GM12878 (cell line): ENCODE measurements around the gene HS6ST1. TPM values are rescaled to one million over a fixed set of nuclear protein-coding genes. Genes with fewer than 3 reads are reported as not detected.

Experiments used
- ATAC-seq: fragments of 200-7000 bp; cut with Tn5 transposase; 3 replicates; pipeline ENCODE4 v1.9.1; 2020; ENCODE audit warnings: mild to moderate bottlenecking, moderate library complexity
- BruUV-seq: library from RNA; stranded (reverse); fragments of 400-500 nt; replicated peaks from 2 replicates; lab custom pipeline; 2021; lab: Mats Ljungman, UMichigan
- CTCF ChIA-PET: fragments of 300-600 bp; sonication (Branson Sonifier 250); formaldehyde crosslinking; extraction: SDS; loops from one replicate; lab custom pipeline; 2021; ENCODE audit warnings: inconsistent platforms; lab: Yijun Ruan, JAX
- POLR2A ChIA-PET: fragments of 350-600 bp; formaldehyde crosslinking; extraction: SDS; loops from one replicate; lab custom pipeline; 2021; ENCODE audit warnings: inconsistent platforms; lab: Charles Lee
- RAD21 ChIA-PET: fragments of 300-600 bp; sonication (Branson Sonifier 250); formaldehyde crosslinking; loops from one replicate; lab custom pipeline; 2023; ENCODE audit warnings: antibody characterized with exemption; ENCODE audit not compliant: unreplicated experiment; lab: Charles Lee
- SMC1A ChIA-PET: fragments of 300-600 bp; sonication (Branson Sonifier 250); formaldehyde crosslinking; loops from one replicate; lab custom pipeline; 2023; ENCODE audit not compliant: unreplicated experiment, uncharacterized antibody; lab: Charles Lee
- DNase-seq: peaks from one replicate; pipeline ENCODE4 v3.0.0-alpha.2; 2011; ENCODE audit warnings: low read depth, low spot score
- FAIRE-seq: peaks from 3 replicates; lab custom pipeline; 2011; peaks lifted over from hg19 to GRCh38; lab: Jason Lieb, UNC
- H2AFZ ChIP-seq: 2 replicates; pipeline ENCODE4 v1.6.0; 2011; ENCODE audit warnings: low read depth, low read length, control low read depth; ENCODE audit not compliant: control insufficient read depth
- H3K27ac ChIP-seq: 2 replicates; pipeline ENCODE4 v1.5.1; 2011; ENCODE audit warnings: control low read depth; ENCODE audit not compliant: control insufficient read depth, insufficient read depth
- H3K27me3 ChIP-seq, 2 experiments: replicated peaks in 1 of 2; 2 replicates each; pipeline versions ENCODE4 v1.6.0 to v1.6.1; 2011; ENCODE audit warnings: low read length in 1 of 2; ENCODE audit not compliant: control insufficient read depth in 2 of 2, insufficient read depth in 2 of 2
- H3K36me3 ChIP-seq, 2 experiments: 2 replicates each; pipeline ENCODE4 v1.5.1; 2011; ENCODE audit warnings: low read length in 1 of 2; ENCODE audit not compliant: control insufficient read depth in 2 of 2, insufficient read depth in 2 of 2
- H3K4me1 ChIP-seq: 2 replicates; pipeline ENCODE4 v1.6.1; 2011; ENCODE audit warnings: mild to moderate bottlenecking, low read length, moderate library complexity, mixed read lengths; ENCODE audit not compliant: control insufficient read depth, insufficient read depth
- H3K4me2 ChIP-seq: 2 replicates; pipeline ENCODE4 v1.6.0; 2011; ENCODE audit warnings: control low read depth; ENCODE audit not compliant: control insufficient read depth, insufficient read depth
- H3K4me3 ChIP-seq: fragments of 200-600 bp; sonication (generic); 2 replicates; pipeline ENCODE4 v1.5.1; 2016
- H3K79me2 ChIP-seq: 2 replicates; pipeline ENCODE4 v1.6.0; 2011; ENCODE audit warnings: low read length; ENCODE audit not compliant: control insufficient read depth, insufficient read depth
- H3K9ac ChIP-seq: 2 replicates; pipeline ENCODE4 v1.8.0; 2011; ENCODE audit warnings: low read length, control low read depth, mixed read lengths; ENCODE audit not compliant: control insufficient read depth, insufficient read depth
- H3K9me3 ChIP-seq: replicated peaks from 3 replicates; pipeline ENCODE4 v1.5.1; 2011; ENCODE audit warnings: mild to moderate bottlenecking, low read length; ENCODE audit not compliant: control insufficient read depth, insufficient read depth
- H4K20me1 ChIP-seq: 2 replicates; pipeline ENCODE4 v1.6.0; 2011; ENCODE audit not compliant: control insufficient read depth, insufficient read depth
- BCL3 ChIP-seq: IDR thresholded peaks from 2 replicates; pipeline ENCODE4 v1.6.1; 2011; ENCODE audit warnings: borderline replicate concordance, low read depth, mild to moderate bottlenecking, moderate library complexity, low read length; ENCODE audit not compliant: insufficient read depth, poor library complexity, severe bottlenecking
- CBX5 ChIP-seq: sonication (generic); IDR thresholded peaks from 2 replicates; pipeline ENCODE4 v1.6.1; 2016; ENCODE audit warnings: low read depth, moderate library complexity, mild to moderate bottlenecking, inconsistent platforms
- CHD1 ChIP-seq: IDR thresholded peaks from 2 replicates; pipeline ENCODE4 v1.6.1; 2012; ENCODE audit warnings: low read depth, low read length, improper control_type of control experiment
- CUX1 ChIP-seq: IDR thresholded peaks from 2 replicates; pipeline ENCODE4 v1.6.1; 2012; ENCODE audit warnings: improper control_type of control experiment, low read depth, low read length; ENCODE audit not compliant: insufficient replicate concordance
- EGR1 ChIP-seq, 2 experiments: IDR thresholded peaks; 1 replicate in 1 of 2; 2 replicates in 1 of 2; pipeline ENCODE4 v1.6.1; 2011 to 2012; ENCODE audit warnings: low read depth in 2 of 2, low read length in 2 of 2, borderline replicate concordance in 1 of 2, mild to moderate bottlenecking in 1 of 2, moderate library complexity in 1 of 2
- ESRRA ChIP-seq: IDR thresholded peaks from 2 replicates; pipeline ENCODE4 v1.6.1; 2012; ENCODE audit warnings: mild to moderate bottlenecking, low read length, improper control_type of control experiment
- IKZF1 ChIP-seq: fragments of 450-650 bp; conservative IDR thresholded peaks from 2 replicates; pipeline ENCODE4 v1.6.1; 2017; ENCODE audit warnings: antibody characterized with exemption, mild to moderate bottlenecking
- IKZF2 ChIP-seq, 2 experiments: fragments of 450-650 bp; IDR thresholded peaks; 2 replicates each; pipeline ENCODE4 v1.6.1; 2017; ENCODE audit warnings: mild to moderate bottlenecking in 2 of 2, moderate library complexity in 2 of 2
- IRF4 ChIP-seq: IDR thresholded peaks from 2 replicates; pipeline ENCODE4 v1.6.1; 2011; ENCODE audit warnings: low read depth, low read length
- JUNB ChIP-seq: IDR thresholded peaks from 2 replicates; pipeline ENCODE4 v1.6.1; 2016; ENCODE audit warnings: antibody characterized with exemption, mild to moderate bottlenecking
- PAX8 ChIP-seq: fragments of 450-650 bp; IDR thresholded peaks from 2 replicates; pipeline ENCODE4 v1.6.1; 2017; ENCODE audit warnings: mild to moderate bottlenecking, moderate library complexity
- PML ChIP-seq: IDR thresholded peaks from 2 replicates; pipeline ENCODE4 v1.6.1; 2012; ENCODE audit warnings: low read length, inconsistent platforms
- POU2F2 ChIP-seq: IDR thresholded peaks from 3 replicates; pipeline ENCODE4 v1.6.1; 2011; ENCODE audit warnings: low read depth, mild to moderate bottlenecking, low read length, borderline replicate concordance
- RAD21 ChIP-seq: IDR thresholded peaks from 2 replicates; pipeline ENCODE4 v1.6.1; 2011; ENCODE audit warnings: mild to moderate bottlenecking, low read depth, low read length, moderate library complexity; ENCODE audit not compliant: insufficient read depth
- SKIL ChIP-seq: fragments of 450-650 bp; IDR thresholded peaks from 2 replicates; pipeline ENCODE4 v1.6.1; 2017; ENCODE audit warnings: mild to moderate bottlenecking, low read depth, inconsistent platforms; ENCODE audit not compliant: poor library complexity, severe bottlenecking
- STAT1 ChIP-seq: fragments of 450-650 bp; conservative IDR thresholded peaks from 2 replicates; pipeline ENCODE4 v1.6.1; 2014; ENCODE audit warnings: antibody characterized with exemption, mild to moderate bottlenecking
- WGBS: methylation state at CpG from one replicate; pipeline ENCODE4 v1.1.6; 2016; ENCODE audit warnings: low lambda C conversion rate; ENCODE audit not compliant: insufficient replicate concordance, insufficient coverage; ENCODE audit errors: missing lambda C conversion rate; 5-methylcytosine and 5-hydroxymethylcytosine counted together
- in situ Hi-C: fragments of 300-500 bp; cut with MboI; formaldehyde crosslinking; loops from 9 replicates; pipeline ENCODE4 v1.14.3; 2018; ENCODE audit warnings: mixed read lengths
- intact Hi-C: fragments of 100-400 bp; cut with micrococcal nuclease; formaldehyde crosslinking; loops from one replicate; pipeline ENCODE4 v1.14.2; 2022; ENCODE audit not compliant: unreplicated experiment
- polyA plus RNA-seq, 11 experiments: library from polyadenylated mRNA; depleted of rRNA in 4 of 11; unstranded in 6 of 11; stranded (reverse) in 5 of 11; fragments of >200 nt; fragmentation: Nextera tagmentation in 4 of 11; fragmentation: Illumina TruSeq in 1 of 11; extraction: Ambion mirVana in 4 of 11; extraction: Trizol in 1 of 11; gene quantifications; 1 replicate in 1 of 11; 2 replicates in 10 of 11; pipeline versions ENCODE4 v1.2.1 to v1.2.3, GENCODE V29; 2011 to 2016; ENCODE audit warnings: inconsistent platforms in 2 of 11, missing spikeins in 2 of 11, low read depth in 1 of 11
- total RNA-seq, 4 experiments: library from RNA; depleted of rRNA in 3 of 4; stranded (reverse); fragments of >200 nt in 3 of 4; fragmentation: Illumina TruSeq in 1 of 4; extraction: Trizol in 1 of 4; gene quantifications; 2 replicates each; pipeline versions ENCODE4 v1.2.1 to v1.2.3, GENCODE V29; 2013 to 2021

HS6ST1 gene
- total and polyA plus RNA-seq, 10 of the 15 experiments (the other 5 are each of a cell fraction or from before 2014, with no cell fraction given): 0.48 to 17.0 (median 4.7) TPM

GRCh38 chr2:128367601-128368359, 49.1 kb upstream of the HS6ST1 start:
- RAD21 ChIA-PET: no interaction called here
- no peak overlapping the region for H2AFZ ChIP-seq
- DNase-seq: no peak
- 43% methylated on average over 21 of the region's 23 CpGs for WGBS
- no peak for ATAC-seq
- H3K4me1 ChIP-seq: no peaks in the 10 kb centered on the region
- in situ Hi-C loops (no loop called here), intact Hi-C loops (no loop called here)
- no peak overlapping the region for H3K4me3 ChIP-seq
- H3K79me2 ChIP-seq: no peaks in the 10 kb centered on the region
- H3K9me3 ChIP-seq: no peaks in the 10 kb centered on the region
- no peak for TF ChIP-seq CUX1
- TF ChIP-seq PAX8: no peak
- TF ChIP-seq EGR1 (IDR thresholded peaks at IDR 0.05; ENCODE audit: borderline replicate concordance in 1 of 2, low read depth in 2 of 2, low read length in 2 of 2): no peak
- TF ChIP-seq IKZF2 (IDR thresholded peaks at IDR 0.05): no peak
- no peak for TF ChIP-seq STAT1
- no peak for TF ChIP-seq IKZF1
- TF ChIP-seq JUNB: no peak
- no peak for TF ChIP-seq PML
- TF ChIP-seq CBX5: no peak
- no peak for TF ChIP-seq ESRRA
- TF ChIP-seq CHD1: no peak
- no peak for TF ChIP-seq IRF4
- TF ChIP-seq SKIL: no peak
- TF ChIP-seq BCL3: no peak
- no peak for TF ChIP-seq RAD21
- TF ChIP-seq POU2F2: no peak
- no peaks in the 10 kb centered on the region for H3K36me3 ChIP-seq
- POLR2A ChIA-PET: no interaction called here
- no peak overlapping the region for H3K9ac ChIP-seq
- H3K27ac ChIP-seq: no peak overlapping the region
- H3K4me2 ChIP-seq: no peak overlapping the region
- BruUV-seq: no TSS peak
- H4K20me1 ChIP-seq: no peaks in the 10 kb centered on the region
- CTCF ChIA-PET: no interaction called here
- SMC1A ChIA-PET: no interaction called here
- no peak for FAIRE-seq
- no peaks in the 10 kb centered on the region; a peak in 3 of 4 replicates for H3K27me3 ChIP-seq
